Measurements from ENCODE around the gene TCP11L2. TPM values are rescaled to one million over a fixed set of nuclear protein-coding genes. Genes with fewer than 3 reads are reported as not detected.

The TCP11L2 gene
- total RNA-seq, 1 donor from 2014 or later = 21.7 TPM

DNA sequence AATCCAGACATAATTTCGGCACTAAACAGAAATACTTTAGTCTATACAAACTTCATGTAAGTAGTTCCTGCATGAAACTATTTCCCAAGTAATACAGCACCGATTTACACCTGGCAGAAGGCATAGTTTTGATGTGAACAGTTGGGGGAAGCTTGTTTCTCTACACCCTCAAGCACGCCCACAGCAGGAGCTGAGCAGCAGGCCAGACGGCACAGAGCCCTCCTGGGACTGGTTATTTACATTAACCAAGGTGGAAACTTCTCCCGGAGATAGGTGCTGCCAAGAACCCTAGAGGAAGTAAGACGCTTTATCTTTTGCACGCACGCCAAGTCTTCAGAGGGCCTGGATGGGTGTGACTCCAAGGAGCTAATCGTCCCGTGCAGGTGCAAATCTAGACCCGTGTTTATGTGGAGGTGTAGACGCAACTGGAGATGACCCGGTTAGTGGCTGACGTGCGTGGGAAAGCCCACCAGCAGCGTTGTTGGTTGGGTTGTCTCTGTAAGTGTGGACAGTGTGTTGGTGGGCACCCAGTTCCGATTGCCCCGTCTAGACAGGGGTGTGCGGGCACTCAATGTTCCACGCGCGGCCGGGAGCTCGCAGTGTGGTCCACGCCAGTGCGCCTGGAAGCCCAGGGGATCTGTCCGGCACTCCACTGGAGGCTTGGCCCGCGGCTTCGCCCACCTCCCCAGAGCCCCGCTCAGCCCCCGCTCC is 767 bp upstream of the TCP11L2 start:
- H3K4me1 Mint-ChIP-seq = peaks cover 19% of the 10 kb centered on the region
- peak overlapping the region; percentile 92 for H3K27ac Mint-ChIP-seq
- no peaks in the 10 kb centered on the region for H3K27me3 Mint-ChIP-seq (ENCODE audit: low read depth)
- H3K9me3 Mint-ChIP-seq = no peaks in the 10 kb centered on the region
- peak overlapping the region; percentile 76 for H3K4me3 Mint-ChIP-seq
- H3K36me3 Mint-ChIP-seq = no peaks in the 10 kb centered on the region
- peak in 1 of 2 experiments; percentile 54 for DNase-seq (ENCODE audit: low spot score in 2 of 2, unreplicated experiment in 2 of 2)
- TF ChIP-seq, protein P1, sequence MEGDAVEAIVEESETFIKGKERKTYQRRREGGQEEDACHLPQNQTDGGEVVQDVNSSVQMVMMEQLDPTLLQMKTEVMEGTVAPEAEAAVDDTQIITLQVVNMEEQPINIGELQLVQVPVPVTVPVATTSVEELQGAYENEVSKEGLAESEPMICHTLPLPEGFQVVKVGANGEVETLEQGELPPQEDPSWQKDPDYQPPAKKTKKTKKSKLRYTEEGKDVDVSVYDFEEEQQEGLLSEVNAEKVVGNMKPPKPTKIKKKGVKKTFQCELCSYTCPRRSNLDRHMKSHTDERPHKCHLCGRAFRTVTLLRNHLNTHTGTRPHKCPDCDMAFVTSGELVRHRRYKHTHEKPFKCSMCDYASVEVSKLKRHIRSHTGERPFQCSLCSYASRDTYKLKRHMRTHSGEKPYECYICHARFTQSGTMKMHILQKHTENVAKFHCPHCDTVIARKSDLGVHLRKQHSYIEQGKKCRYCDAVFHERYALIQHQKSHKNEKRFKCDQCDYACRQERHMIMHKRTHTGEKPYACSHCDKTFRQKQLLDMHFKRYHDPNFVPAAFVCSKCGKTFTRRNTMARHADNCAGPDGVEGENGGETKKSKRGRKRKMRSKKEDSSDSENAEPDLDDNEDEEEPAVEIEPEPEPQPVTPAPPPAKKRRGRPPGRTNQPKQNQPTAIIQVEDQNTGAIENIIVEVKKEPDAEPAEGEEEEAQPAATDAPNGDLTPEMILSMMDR (IDR thresholded peaks at IDR 0.05; ENCODE audit: unreplicated experiment) = no peak

DNA sequence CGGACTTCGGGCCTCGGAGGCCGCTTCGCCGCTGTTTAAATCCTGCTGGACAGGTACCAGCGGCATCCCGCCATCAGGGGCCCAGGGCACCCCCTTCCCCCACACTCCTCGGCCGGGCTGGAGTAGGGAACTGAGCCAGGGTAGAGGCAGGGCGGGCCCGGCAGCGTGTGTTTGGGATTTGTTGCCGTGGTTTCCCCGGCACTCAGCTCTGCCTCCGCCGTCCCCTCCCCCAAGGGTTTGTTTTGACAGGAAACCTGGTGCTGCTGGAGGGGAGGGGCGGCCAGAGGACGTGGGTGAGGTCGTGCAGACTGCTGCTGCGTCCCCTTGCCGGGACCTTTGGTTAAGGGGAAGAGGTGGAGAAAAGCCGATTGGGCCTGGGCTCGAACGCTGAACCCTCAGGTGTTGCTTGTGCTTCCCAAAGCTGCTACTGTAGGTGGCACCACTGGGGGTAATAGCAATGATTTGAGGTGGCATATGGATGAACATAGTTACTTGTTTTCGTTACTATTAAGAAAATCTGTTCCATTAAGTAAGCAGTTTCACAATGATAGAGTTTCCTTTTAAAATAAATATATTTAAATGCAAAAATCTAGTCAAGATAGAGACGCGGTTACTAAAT is 778 bp downstream of the TCP11L2 start:
- no peaks in the 10 kb centered on the region for H3K27me3 Mint-ChIP-seq (ENCODE audit: low read depth)
- H3K36me3 Mint-ChIP-seq = no peaks in the 10 kb centered on the region
- H3K27ac Mint-ChIP-seq = peak overlapping the region; percentile 76
- TF ChIP-seq, protein P1 (IDR thresholded peaks at IDR 0.05; ENCODE audit: unreplicated experiment) = no peak
- peak overlapping the region; percentile 94 for H3K4me3 Mint-ChIP-seq
- H3K4me1 Mint-ChIP-seq = peaks cover 21% of the 10 kb centered on the region
- peak; percentile 73 to 81 for DNase-seq (ENCODE audit: low spot score in 2 of 2, unreplicated experiment in 2 of 2)
- H3K9me3 Mint-ChIP-seq = no peaks in the 10 kb centered on the region

DNA sequence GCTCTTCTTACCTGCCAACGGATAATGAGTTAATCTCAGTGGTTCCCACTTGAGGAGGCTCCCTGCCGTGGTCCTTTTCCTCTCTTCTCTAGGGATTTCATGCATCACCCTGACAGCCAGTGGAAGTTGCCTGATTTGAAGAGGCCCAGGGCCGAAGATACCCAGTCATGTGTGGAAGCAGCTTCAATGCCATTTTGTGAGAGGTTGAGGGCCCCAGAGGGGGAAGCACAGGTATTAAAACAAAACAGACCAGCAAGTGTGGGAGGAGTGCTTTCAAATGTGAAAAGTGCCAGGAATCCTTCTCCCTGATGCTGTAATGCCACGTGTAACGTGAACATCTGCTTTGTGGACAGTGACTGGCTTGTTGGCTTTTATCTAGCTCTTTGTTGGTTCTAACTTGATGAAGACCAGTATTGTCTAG is 1.5 kb downstream of the TCP11L2 start:
- TF ChIP-seq, protein P1 (IDR thresholded peaks at IDR 0.05; ENCODE audit: unreplicated experiment) = no peak
- no peaks in the 10 kb centered on the region for H3K9me3 Mint-ChIP-seq
- peaks cover 26% of the 10 kb centered on the region for H3K4me1 Mint-ChIP-seq
- peak overlapping the region; percentile 94 for H3K4me3 Mint-ChIP-seq
- DNase-seq (ENCODE audit: low spot score in 2 of 2, unreplicated experiment in 2 of 2) = no peak
- H3K27ac Mint-ChIP-seq = peak overlapping the region; percentile 75
- no peaks in the 10 kb centered on the region for H3K27me3 Mint-ChIP-seq (ENCODE audit: low read depth)
- H3K36me3 Mint-ChIP-seq = no peaks in the 10 kb centered on the region

DNA sequence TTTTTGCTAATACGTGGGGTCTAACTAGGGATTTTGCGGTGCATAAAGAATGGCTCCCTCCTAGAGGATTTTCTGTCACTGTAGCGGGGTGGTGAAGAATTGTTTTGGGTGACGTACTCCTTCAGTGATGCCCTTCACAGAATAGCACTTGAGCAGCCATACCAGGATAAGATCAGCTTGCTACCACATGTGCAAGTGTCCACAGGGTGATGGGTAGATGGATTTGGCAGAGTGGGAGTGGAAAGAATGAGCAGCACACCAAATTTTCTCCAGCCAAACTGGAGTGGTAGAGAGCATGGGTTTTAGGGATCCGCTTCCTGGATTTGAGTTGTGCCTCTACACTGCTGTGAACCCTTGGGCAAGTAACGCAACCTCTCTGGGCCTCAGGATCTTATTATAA is 2.3 kb downstream of the TCP11L2 start:
- H3K27ac Mint-ChIP-seq = no peak overlapping the region

DNA sequence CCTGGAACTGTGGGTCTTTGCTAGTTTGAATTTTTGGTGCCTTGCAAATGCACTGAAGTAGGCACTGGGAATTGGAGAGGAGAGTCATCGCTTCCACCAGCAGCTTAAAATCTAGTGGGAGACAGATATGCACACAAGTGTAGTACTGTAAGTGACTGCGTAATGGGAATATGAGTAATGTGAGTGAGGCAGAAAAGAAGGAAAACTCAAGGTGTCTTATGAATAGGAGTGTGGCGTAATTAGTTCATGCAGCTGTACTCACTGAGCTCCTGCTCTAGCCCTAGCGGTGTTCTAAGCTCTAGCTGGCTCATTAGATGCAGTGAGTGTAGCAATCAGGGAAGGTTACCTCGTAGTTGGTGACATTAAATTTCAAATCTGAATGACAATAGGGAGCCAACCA is 2.8 kb downstream of the TCP11L2 start:
- no peak overlapping the region for H3K4me3 Mint-ChIP-seq
- TF ChIP-seq, protein P1 (IDR thresholded peaks at IDR 0.05; ENCODE audit: unreplicated experiment) = no peak
- H3K36me3 Mint-ChIP-seq = no peaks in the 10 kb centered on the region
- no peak overlapping the region for H3K27ac Mint-ChIP-seq
- no peaks in the 10 kb centered on the region for H3K27me3 Mint-ChIP-seq (ENCODE audit: low read depth)
- peaks cover 39% of the 10 kb centered on the region for H3K4me1 Mint-ChIP-seq
- DNase-seq (ENCODE audit: low spot score in 2 of 2, unreplicated experiment in 2 of 2) = no peak
- no peaks in the 10 kb centered on the region for H3K9me3 Mint-ChIP-seq

More for the DNA sequence above, 2.3 kb downstream of the TCP11L2 start:
- Mint-ChIP-seq H3K9me3 (no peaks in the 10 kb centered on the region), H3K27me3 (ENCODE audit: low read depth) (no peaks in the 10 kb centered on the region), H3K4me1 (peaks cover 33% of the 10 kb centered on the region), H3K4me3 (no peak overlapping the region), H3K36me3 (no peaks in the 10 kb centered on the region)
- no peak for DNase-seq (ENCODE audit: low spot score in 2 of 2, unreplicated experiment in 2 of 2)
- TF ChIP-seq, protein P1 (IDR thresholded peaks at IDR 0.05; ENCODE audit: unreplicated experiment) = no peak

Data from mesothelial cell of epicardium (in vitro differentiated cells).